Measurements from ENCODE around the gene SMIM9. TPM values are rescaled to one million over a fixed set of nuclear protein-coding genes. Genes with fewer than 3 reads are reported as not detected.

SMIM9 gene
- polyA plus RNA-seq, 1 donor (not counting 4 experiments of a cell fraction or from before 2014, with no cell fraction given) = not detected

DNA sequence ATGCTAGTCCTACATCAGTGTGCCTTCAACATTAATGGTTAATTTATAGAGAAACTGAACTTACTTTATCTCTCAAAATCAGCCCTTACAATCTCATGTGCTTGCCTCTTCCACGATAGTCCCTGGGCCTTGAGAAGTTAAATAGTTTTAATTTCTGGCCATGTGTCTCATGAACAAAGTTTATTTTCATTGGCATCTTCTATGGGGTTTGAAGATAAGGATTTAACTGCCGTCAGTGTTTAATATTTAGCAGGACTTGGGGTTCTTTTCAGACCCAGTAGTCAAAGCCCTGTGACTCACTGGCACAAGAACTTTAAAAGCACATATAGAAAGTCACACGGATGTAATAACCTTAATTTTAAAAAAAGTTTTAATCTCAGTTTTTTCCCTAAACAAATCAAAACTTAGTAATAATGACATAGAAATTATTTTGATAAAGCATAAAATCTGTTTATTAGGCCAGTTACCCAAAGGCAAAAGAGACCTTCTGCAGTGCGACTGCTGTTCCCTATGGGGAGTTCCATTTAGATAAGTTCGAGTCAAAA is 19.1 kb downstream of the SMIM9 start:
- Histone ChIP-seq H3K79me2 (ENCODE audit: control insufficient read depth, insufficient read depth, low read length) (no peaks in the 10 kb centered on the region), H4K20me1 (ENCODE audit: control insufficient read depth, extremely low read depth, insufficient read depth, low read length) (no peaks in the 10 kb centered on the region), H3K4me2 (ENCODE audit: control insufficient read depth, extremely low read depth, insufficient read depth, low read depth, low read length) (no peak overlapping the region), H2AFZ (ENCODE audit: control insufficient read depth, low read length) (no peak overlapping the region), H3K27ac (ENCODE audit: control insufficient read depth, insufficient read depth, low read length) (no peak overlapping the region), H3K27me3 (ENCODE audit: control insufficient read depth, extremely low read depth, insufficient read depth, low read length) (no peaks in the 10 kb centered on the region), H3K9ac (ENCODE audit: control insufficient read depth, extremely low read depth, insufficient read depth, low read length) (no peak overlapping the region), H3K4me1 (ENCODE audit: control insufficient read depth, extremely low read depth, insufficient read depth, low read length) (no peaks in the 10 kb centered on the region), H3K36me3 (ENCODE audit: control insufficient read depth in 2 of 2, extremely low read depth in 1 of 2, insufficient read depth in 2 of 2, low read length in 2 of 2) (no peaks in the 10 kb centered on the region), H3K9me1 (ENCODE audit: control insufficient read depth, extremely low read depth, insufficient read depth, low read length) (no peaks in the 10 kb centered on the region), H3K4me3 (ENCODE audit: control insufficient read depth in 2 of 3, extremely low read depth in 1 of 3, insufficient read depth in 2 of 3, low read depth in 1 of 3, low read length in 3 of 3) (no peak overlapping the region), H3K9me3 (ENCODE audit: control insufficient read depth, low read depth, low read length) (no peaks in the 10 kb centered on the region)
- FAIRE-seq = no peak
- TF ChIP-seq, protein P1, sequence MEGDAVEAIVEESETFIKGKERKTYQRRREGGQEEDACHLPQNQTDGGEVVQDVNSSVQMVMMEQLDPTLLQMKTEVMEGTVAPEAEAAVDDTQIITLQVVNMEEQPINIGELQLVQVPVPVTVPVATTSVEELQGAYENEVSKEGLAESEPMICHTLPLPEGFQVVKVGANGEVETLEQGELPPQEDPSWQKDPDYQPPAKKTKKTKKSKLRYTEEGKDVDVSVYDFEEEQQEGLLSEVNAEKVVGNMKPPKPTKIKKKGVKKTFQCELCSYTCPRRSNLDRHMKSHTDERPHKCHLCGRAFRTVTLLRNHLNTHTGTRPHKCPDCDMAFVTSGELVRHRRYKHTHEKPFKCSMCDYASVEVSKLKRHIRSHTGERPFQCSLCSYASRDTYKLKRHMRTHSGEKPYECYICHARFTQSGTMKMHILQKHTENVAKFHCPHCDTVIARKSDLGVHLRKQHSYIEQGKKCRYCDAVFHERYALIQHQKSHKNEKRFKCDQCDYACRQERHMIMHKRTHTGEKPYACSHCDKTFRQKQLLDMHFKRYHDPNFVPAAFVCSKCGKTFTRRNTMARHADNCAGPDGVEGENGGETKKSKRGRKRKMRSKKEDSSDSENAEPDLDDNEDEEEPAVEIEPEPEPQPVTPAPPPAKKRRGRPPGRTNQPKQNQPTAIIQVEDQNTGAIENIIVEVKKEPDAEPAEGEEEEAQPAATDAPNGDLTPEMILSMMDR (optimal IDR thresholded peaks at IDR 0.05 in 1 of 3, IDR thresholded peaks at IDR 0.05 in 1 of 3, conservative IDR thresholded peaks at IDR 0.05 in 1 of 3; ENCODE audit: extremely low read depth in 1 of 3, insufficient read depth in 2 of 3, low read length in 3 of 3) = no peak
- no peak for TF ChIP-seq EZH2 (IDR thresholded peaks at IDR 0.05; ENCODE audit: low read length)
- no peak for DNase-seq (ENCODE audit: low read depth, low spot score)
- dilution Hi-C loops (cut with MboI; ENCODE audit: extremely low pct_ligation_motif_present, low sequenced_read_pairs) = no loop called here

- no peaks in the 10 kb centered on the region for H3K79me2 ChIP-seq (ENCODE audit: control insufficient read depth, insufficient read depth, low read length)
- no peak overlapping the region for H3K9ac ChIP-seq (ENCODE audit: control insufficient read depth, extremely low read depth, insufficient read depth, low read length)
- no peak for TF ChIP-seq EZH2 (IDR thresholded peaks at IDR 0.05; ENCODE audit: low read length)
- TF ChIP-seq, protein P1 (optimal IDR thresholded peaks at IDR 0.05 in 1 of 3, IDR thresholded peaks at IDR 0.05 in 1 of 3, conservative IDR thresholded peaks at IDR 0.05 in 1 of 3; ENCODE audit: extremely low read depth in 1 of 3, insufficient read depth in 2 of 3, low read length in 3 of 3) = no peak
- FAIRE-seq (no peak), DNase-seq (ENCODE audit: low read depth, low spot score) (no peak)
- H3K4me3 ChIP-seq (ENCODE audit: control insufficient read depth in 2 of 3, extremely low read depth in 1 of 3, insufficient read depth in 2 of 3, low read depth in 1 of 3, low read length in 3 of 3) = no peak overlapping the region
- H3K4me1 ChIP-seq (ENCODE audit: control insufficient read depth, extremely low read depth, insufficient read depth, low read length) = no peaks in the 10 kb centered on the region
- no peak overlapping the region for H3K4me2 ChIP-seq (ENCODE audit: control insufficient read depth, extremely low read depth, insufficient read depth, low read depth, low read length)
- no peaks in the 10 kb centered on the region for H4K20me1 ChIP-seq (ENCODE audit: control insufficient read depth, extremely low read depth, insufficient read depth, low read length)
- H3K27me3 ChIP-seq (ENCODE audit: control insufficient read depth, extremely low read depth, insufficient read depth, low read length) = no peaks in the 10 kb centered on the region
- no peak overlapping the region for H3K27ac ChIP-seq (ENCODE audit: control insufficient read depth, insufficient read depth, low read length)
- no peaks in the 10 kb centered on the region for H3K9me3 ChIP-seq (ENCODE audit: control insufficient read depth, low read depth, low read length)
- H2AFZ ChIP-seq (ENCODE audit: control insufficient read depth, low read length) = no peak overlapping the region
- H3K9me1 ChIP-seq (ENCODE audit: control insufficient read depth, extremely low read depth, insufficient read depth, low read length) = no peaks in the 10 kb centered on the region
- dilution Hi-C loops (cut with MboI; ENCODE audit: extremely low pct_ligation_motif_present, low sequenced_read_pairs) = no loop called here
- no peaks in the 10 kb centered on the region for H3K36me3 ChIP-seq (ENCODE audit: control insufficient read depth in 2 of 2, extremely low read depth in 1 of 2, insufficient read depth in 2 of 2, low read length in 2 of 2)
Observed at GRCh38 chrX:154813801-154814200, 20.7 kb downstream of the SMIM9 start.
